NCI-H187 (cell line): Measurements from ENCODE around the gene PUDP.
"Not testable (repeated sequence)": the region's sequence is repeated elsewhere in the genome, so short reads cannot be mapped to it uniquely, and the experiment has no call there.

Source experiments
- DNase-seq, 2 experiments: peaks; one replicate each; lab custom pipeline; 2025; lab: John Stamatoyannopoulos, UW

The PUDP gene

GRCh38 chrX:7072856-7073255, 75.1 kb downstream of the PUDP start:
- no peak for DNase-seq

GRCh38 chrX:7071390-7071789, 76.6 kb downstream of the PUDP start:
- no peak for DNase-seq

GRCh38 chrX:7069556-7069955, 78.4 kb downstream of the PUDP start:
- DNase-seq = no peak

GRCh38 chrX:7068939-7069367, 79.0 kb downstream of the PUDP start:
- DNase-seq = no peak

- DNase-seq = no peak
Measured at GRCh38 chrX:7067256-7067655, 80.7 kb downstream of the PUDP start.

GRCh38 chrX:7065473-7065872, 82.5 kb downstream of the PUDP start:
- DNase-seq = no peak

- DNase-seq = no peak
Measured at GRCh38 chrX:7062903-7063302, 85.0 kb downstream of the PUDP start.

GRCh38 chrX:7062276-7062675, 85.7 kb downstream of the PUDP start:
- DNase-seq = no peak

GRCh38 chrX:7061429-7061828, 86.5 kb downstream of the PUDP start:
- no peak for DNase-seq

- DNase-seq = no peak
Measured at GRCh38 chrX:7060444-7060843, 87.5 kb downstream of the PUDP start.

- no peak for DNase-seq
Measured at GRCh38 chrX:7059859-7060258, 88.1 kb downstream of the PUDP start.

- DNase-seq = no peak
Measured at GRCh38 chrX:7059214-7059838, 88.6 kb downstream of the PUDP start.

GRCh38 chrX:7055386-7056137, 92.4 kb downstream of the PUDP start:
- DNase-seq = no peak

- no peak for DNase-seq
Measured at GRCh38 chrX:7054219-7055216, 93.4 kb downstream of the PUDP start.

GRCh38 chrX:7052541-7052940, 95.4 kb downstream of the PUDP start:
- DNase-seq = no peak

GRCh38 chrX:7050271-7050670, 97.7 kb downstream of the PUDP start:
- no peak for DNase-seq

GRCh38 chrX:7047951-7048350, 100.0 kb downstream of the PUDP start:
- DNase-seq = no peak

- DNase-seq = no peak
Measured at GRCh38 chrX:7045238-7045955, 102.6 kb downstream of the PUDP start.

GRCh38 chrX:7043796-7044433, 104.0 kb downstream of the PUDP start:
- not testable (repeated sequence) for DNase-seq

- no peak for DNase-seq
Measured at GRCh38 chrX:7028246-7028645, 119.7 kb downstream of the PUDP start.

- no peak for DNase-seq
Measured at GRCh38 chrX:7027071-7027470, 120.9 kb downstream of the PUDP start.
